AG08395 (cell line): ENCODE results near the gene MAPK1.
"Not testable (repeated sequence)": the region's sequence is repeated elsewhere in the genome, so short reads cannot be mapped to it uniquely, and the experiment has no call there.

ENCODE experiments used
- DNase-seq: peaks from one replicate; pipeline ENCODE4 v3.0.0; 2012; ENCODE audit warnings: mixed read lengths, low spot score

Gene MAPK1

GRCh38 chr22:21818487-21819182 lies 48.8 kb downstream of the MAPK1 start:
- no peak for DNase-seq

DNA sequence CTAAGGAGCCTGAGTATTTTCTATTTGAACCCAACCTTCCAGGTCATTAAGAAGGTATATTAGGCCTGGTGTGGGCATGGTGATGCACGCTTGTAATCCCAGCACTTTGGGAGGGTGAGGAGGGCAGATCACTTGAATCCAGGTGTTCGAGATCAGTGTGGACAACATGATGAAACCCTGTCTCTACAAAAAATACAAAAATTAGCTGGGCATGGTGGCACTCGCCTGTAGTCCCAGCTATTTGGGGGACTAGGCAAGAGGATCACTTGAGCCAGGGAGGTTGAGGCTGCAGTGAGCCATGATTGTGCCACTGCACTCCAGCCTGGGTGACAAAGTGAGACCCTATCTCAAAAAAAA lies 50.0 kb downstream of the MAPK1 start:
- not testable (repeated sequence) for DNase-seq

DNA sequence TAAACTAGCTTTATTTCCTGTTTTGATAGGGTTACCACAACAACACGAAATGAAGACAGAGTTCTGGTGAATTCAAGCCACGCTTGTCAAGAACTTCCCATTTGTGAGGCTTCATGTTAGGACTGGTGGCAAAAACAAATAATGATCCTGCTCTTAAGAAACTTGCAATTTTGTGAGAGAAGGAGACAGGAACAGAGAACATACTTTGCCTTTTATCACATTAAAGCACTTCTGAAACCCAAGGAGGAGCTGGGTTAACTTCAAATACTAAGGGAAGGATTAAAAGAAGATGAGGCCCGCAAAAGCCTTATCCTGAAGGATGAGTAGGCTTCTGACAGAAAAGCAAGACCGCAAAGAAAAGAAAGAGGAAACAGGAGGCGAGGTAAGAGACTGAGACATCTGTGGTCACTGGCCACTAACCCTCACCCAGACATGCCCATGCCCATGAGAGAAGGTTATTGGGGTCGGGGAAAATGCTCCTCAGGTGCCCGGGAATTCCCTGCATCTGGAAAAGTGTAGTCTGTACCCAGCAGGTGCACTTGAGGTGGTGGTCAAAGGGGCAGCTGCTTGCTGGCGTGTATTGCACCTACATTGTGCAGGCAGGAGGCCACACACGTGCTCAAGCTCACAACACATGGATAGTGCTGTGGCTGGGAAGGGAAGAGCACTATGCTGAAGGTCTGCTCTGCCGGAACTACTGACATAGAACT lies 50.5 kb downstream of the MAPK1 start:
- peak; percentile 89 for DNase-seq

DNA sequence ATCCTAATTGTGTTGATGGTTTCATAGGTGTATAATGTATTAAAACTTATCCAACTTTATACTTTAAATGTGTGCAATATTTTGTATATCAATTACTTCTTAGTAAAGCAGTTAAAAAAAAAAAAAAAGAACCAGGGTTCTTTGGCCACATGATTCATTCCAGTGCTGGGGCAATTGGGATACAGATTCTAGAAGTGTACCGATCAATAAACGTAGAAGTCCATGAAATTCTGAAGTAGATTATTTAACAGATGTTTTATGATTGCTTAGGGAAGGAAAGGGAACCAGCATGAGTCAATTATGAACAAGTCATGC lies 51.0 kb downstream of the MAPK1 start:
- DNase-seq, result no peak

DNA sequence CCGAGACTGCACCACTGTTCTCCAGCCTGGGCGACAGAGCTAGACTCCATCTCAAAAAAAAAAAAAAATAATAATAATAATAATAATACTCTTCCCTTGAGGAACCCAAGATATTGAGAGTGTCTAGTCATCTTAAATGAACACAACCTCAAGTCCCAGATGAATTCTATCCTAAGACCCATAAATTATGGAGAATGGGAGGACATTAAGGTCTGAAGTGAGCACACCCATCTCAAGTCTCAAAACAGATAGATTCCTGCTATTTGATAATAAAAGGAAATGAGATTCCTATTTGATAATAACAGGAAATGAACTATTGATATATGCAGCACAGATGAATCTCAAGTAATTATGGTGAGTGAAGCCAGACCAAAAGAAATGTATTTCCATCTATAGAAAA lies 51.5 kb downstream of the MAPK1 start:
- no peak for DNase-seq

GRCh38 chr22:21815357-21815756 lies 52.1 kb downstream of the MAPK1 start:
- no peak for DNase-seq

DNA sequence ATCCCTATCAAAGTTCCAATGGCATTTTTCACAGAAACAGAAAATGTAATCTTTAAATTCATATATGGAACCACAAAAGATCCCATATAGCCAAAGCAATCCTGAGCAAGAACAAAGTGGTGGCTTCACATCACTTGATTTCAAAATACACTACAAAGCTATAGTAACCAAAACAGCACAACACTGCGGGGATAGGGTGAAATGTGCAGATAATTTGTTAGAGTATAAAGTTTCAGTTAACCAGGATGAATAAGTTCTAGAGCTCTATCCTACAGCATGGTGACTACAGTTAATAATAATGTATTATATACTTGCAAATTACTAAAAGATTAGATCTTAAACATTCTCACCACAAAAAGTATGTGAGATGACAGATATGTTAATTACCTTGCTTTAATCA lies 55.5 kb downstream of the MAPK1 start:
- DNase-seq, result no peak

DNA sequence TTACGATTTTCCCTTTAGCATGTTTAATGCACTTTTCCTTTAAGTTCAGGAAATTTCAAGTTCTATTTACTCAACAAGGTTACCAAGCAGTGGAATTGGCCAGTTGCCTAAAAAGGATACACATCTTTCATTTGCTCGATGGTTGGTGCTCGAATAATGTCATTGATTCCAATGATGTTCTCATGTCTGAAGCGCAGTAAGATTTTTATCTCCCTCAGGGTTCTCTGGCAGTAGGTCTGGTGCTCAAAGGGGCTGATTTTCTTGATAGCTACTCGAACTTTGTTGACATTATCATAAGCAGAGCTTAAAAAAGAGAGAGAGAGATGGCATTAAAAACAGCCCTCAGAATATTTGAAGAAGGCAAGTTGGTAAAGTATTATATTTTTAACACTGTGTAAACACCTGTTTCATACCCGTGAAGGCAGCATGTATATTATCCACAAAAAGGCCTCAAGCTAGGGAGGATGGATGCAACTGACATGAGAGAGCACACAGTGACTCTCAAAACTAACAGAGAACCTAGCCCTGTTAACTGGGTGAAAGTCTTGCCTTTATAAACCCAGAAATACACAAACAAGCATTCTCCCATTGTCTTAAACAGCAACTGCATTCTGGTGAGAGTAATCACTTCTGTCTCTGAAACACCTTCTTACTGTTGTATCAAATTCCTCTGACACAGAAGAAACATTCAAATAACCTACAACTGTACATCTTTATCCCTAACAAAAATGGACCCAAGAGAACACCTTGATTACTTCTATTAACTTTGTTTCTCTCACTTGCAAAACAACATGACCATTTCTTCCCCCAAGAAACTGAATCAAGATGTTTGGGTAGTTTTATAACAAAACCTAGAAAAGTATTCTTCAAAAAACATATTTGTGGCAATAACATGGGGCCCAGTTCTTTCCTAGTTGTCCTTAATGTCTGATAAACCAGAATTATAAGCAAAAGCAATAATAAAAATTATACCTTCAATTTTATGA lies 59.6 kb downstream of the MAPK1 start:
- DNase-seq, result no peak

GRCh38 chr22:21805325-21805724 lies 62.1 kb downstream of the MAPK1 start:
- DNase-seq, result not testable (repeated sequence)

DNA sequence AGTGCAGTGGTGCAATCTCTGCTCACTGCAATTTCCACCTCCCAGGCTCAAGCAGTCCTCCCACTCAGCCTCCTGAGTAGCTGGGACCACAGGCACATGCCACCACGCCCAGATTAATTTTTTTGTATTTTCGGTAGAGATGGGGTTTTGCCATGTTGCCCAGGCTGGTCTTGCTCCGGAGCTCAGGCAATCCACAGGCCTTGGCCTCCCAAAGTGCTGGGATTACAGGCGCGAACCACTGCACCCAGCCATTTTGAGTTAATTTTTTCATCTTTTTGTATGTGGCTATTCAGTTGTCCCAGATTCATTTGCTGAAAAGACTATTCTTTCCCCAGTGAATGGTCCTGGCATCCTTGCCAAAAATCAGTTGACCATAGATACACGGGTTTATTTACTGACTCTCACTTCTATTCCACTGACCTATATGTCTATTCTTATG lies 63.6 kb downstream of the MAPK1 start:
- DNase-seq, result no peak

GRCh38 chr22:21802673-21803072 lies 64.8 kb downstream of the MAPK1 start:
- DNase-seq, result no peak

GRCh38 chr22:21802056-21802455 lies 65.4 kb downstream of the MAPK1 start:
- no peak for DNase-seq

DNA sequence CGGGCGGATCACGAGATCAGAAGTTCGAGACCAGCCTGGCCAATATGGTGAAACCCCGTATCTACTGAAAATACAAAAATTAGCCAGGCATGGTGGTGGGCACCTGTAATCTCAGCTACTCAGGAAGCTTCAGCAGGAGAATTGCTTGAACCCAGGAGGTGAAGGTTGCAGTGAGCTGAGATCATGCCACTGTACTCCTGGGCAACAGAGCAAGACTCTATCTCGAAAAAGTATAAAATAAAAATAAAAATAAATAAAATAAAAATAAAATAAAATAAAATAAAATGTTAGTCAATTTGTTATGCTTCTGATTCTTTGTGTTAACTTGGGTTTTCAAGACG lies 66.2 kb downstream of the MAPK1 start:
- DNase-seq, result not testable (repeated sequence)

- DNase-seq, result no peak
These were observed 66.7 kb downstream of the MAPK1 start for GRCh38 chr22:21800552-21801303.

DNA sequence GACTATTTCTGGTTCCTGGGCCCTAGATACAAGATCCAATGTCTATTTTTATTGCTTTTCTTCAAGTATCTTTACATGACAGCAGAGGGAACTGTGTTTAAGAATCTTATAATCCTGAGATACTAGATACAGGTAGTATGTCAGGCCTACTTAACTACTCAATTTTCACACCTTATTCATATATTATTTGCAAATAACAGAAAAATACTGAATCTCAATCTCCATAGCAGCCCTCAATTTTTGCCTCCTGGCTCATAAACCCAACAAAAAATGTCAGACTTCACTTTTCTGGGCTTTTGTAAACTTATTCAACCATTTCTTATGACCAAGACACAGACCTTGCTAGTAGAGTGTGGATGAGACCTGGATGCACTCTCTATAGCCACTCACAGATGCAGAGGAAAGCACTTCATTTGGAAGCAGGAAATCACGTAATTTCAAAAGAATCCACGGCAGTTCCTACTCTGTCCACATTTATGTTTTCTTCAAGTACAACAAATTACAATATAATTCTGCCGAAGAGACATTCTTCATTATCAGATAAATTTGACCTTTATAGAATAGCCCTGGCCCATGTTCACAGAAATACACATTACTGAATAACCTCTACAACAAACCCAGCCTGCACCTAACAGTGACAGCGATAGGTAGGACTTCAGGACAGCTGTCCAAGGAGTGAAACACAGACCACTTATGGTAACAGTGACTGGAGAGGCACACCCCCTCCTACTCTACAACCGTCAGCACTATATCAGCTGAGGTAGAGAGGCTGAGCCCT lies 69.8 kb downstream of the MAPK1 start:
- peak; percentile 40 for DNase-seq

DNA sequence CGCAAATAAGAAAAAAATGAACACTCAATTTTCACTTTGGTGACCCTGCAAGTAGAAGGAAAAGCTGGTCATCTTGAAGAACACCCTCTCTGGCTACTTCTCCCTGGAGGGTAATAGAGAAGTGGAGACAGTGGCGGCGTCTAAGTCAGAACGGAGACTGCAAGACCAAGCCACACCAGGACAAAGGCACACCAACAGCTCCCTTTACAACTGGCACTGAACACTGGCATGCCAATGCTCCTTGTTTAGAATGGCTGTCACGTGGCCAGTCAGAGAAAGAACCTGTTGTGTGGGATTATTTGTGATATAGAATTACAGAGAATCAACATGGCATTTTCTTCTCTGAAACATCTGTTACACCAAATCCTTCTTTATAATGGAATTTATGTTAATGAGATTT lies 70.6 kb downstream of the MAPK1 start:
- no peak for DNase-seq

- no peak for DNase-seq
These were observed 71.2 kb downstream of the MAPK1 start for GRCh38 chr22:21796231-21796630.

GRCh38 chr22:21793716-21794115 lies 73.7 kb downstream of the MAPK1 start:
- not testable (repeated sequence) for DNase-seq

DNA sequence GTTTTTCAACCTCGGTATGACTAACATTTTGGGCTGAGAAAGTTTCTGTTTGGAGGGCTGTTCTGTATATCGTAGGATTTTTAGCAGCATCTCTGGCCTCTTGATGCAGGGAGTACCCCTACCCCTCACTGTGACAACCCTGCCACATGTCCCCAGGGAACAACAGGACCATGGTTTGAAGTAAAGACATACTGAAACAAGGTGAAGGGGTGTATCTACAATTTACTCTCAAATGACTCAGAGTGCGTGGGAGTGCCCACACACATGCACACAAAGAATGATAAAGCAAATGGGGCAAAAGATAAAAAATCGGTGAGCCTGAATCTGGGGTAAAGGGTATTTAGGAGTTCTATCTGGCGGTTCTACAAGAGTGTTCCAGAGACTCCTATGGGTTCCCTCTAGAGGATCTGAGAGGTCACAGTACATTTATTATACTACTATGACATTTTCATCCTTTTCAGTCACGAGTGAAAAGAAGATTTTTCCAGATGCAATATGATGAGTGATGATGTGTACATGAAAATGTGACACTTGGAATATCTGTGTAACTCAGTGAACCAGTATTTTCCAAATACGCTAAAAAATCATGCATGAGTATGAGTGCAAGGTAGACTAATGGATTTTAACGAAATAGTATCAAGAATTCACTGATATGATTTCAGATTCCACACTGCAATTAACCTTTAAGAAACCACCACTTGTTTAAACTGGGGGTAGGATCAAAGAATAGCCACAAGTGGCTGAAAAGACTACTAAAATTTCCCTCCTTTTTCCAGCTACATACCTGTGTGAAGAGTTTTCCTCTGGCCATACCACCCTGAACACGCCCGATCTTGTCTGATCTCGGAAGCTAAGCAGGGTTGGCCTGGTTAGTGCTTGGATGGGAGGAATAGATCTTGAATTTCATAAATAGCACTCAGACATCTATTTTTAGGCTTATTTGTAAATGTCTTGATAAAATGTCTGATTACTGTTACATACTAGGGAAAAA lies 75.5 kb downstream of the MAPK1 start:
- no peak for DNase-seq
